Dermis microvascular lymphatic vessel endothelial cell (primary cell): ENCODE data around the gene DLL1. TPM values are rescaled to one million over a fixed set of nuclear protein-coding genes. Genes with fewer than 3 reads are reported as not detected.
A peak's percentile ranks its signal among the peaks of the same experiment; 100 is the strongest.

Experiments used
- DNase-seq, 2 donors: peaks; one replicate each; pipeline versions ENCODE4 v3.0.0 to v3.0.0-alpha.2; 2010; ENCODE audit warnings: low read depth in 2 of 2
- total RNA-seq: library from RNA; depleted of rRNA; stranded (reverse); fragments of >200 nt; gene quantifications from 2 replicates; pipeline ENCODE4 v1.2.1, GENCODE V29; 2014

DLL1 gene
- total RNA-seq, 1 donor from 2014 or later: 2.6 TPM

DNA sequence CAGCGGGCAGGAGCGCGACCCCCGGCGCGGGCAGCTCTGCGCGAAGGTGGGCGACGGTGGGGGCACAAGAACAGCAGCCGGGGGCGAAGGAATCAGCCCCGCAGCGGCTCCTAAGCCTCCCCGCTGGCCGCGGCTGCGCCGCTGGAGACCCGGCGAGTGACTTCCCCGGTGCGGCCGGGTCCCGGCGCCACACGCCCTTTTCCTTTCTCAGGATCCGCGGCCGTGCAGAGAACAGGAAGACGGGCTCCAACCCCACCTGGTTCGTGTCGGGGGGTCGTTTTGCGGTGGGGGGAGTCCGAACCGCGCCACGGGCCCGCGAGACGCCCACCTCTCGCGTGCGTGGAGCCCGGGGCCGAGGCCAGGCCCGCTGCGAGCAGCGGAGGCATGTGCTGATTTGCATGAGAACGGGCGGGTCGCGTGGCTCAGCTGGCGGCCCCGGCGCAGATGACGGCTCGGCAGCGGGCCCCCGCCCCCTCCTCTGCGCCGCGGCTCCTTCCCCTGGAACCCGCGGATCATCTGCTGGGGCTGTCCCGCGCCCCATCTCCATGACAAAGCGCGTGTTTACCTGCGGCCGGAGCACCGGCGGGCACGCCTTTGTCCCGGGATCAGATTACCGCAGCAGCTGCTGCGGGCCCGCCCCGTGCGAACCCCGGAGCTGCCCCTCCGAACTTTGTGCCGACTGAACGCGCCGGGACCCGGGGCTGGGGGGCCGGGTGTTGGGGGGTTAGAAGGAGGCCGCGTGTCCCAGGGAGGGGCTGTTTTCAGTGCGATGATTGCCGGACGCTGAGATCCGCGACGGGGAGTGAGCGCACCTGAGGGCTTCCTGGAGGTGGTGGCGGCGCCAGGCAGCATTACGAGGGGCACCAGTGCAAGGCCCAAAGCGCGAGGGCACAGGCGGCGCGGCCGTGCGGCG lies 4.9 kb upstream of the DLL1 start:
- DNase-seq: peak in 1 of 2 donors; percentile 31

DNA sequence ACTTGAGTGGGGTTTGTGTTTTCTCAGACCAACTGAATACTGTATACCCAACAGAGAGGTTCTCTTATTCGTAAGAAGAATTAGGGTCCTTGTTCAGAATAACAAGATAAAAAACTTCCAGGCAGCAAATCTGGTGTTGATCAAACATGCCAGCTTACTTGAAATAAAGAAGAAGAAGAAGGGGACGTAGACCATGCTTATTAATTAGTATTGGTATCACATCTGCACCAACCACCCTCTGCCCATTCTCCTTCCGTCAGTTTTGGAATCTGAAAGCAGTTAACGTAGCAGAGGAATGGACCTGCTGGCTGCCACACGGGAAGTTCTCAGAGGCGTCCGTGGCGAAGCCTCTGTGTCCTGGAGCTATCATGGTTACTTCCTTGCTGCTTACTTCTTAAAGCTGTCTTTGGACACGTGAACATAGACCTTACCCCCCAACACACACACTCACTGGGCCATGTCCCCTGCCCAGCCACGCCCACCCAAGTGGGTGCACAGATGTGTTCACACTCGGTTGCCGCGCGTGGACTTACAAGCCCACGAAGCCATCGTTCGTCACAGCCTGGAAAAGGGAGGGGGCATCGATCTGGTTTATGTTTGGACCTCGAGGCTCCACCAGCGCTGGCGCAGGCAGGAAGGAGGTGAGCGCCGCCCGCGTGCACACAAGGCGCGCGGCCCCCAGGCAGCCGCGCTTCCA lies 4.1 kb upstream of the DLL1 start:
- DNase-seq: no peak

DNA sequence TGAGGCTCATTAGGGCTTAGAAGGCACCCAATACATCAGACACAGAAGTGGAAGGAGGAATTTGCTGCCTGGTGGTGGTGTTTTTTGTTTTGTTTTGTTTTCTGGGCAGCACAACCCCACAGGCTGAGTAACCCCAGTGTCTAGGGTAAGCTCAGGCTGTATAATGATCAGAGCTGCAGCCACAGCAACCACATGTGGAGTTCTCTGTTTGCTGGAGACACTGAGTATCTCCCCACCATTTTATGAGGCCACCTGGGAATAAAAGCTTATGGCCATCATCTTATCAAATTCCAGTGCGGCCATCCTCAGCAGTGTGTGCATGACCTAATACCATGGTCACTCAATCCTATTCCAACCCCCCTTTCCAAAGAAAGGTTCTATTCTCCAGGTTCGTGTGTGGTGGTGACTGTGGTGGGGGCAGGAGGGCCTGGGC lies 3.4 kb upstream of the DLL1 start:
- no peak for DNase-seq

DNA sequence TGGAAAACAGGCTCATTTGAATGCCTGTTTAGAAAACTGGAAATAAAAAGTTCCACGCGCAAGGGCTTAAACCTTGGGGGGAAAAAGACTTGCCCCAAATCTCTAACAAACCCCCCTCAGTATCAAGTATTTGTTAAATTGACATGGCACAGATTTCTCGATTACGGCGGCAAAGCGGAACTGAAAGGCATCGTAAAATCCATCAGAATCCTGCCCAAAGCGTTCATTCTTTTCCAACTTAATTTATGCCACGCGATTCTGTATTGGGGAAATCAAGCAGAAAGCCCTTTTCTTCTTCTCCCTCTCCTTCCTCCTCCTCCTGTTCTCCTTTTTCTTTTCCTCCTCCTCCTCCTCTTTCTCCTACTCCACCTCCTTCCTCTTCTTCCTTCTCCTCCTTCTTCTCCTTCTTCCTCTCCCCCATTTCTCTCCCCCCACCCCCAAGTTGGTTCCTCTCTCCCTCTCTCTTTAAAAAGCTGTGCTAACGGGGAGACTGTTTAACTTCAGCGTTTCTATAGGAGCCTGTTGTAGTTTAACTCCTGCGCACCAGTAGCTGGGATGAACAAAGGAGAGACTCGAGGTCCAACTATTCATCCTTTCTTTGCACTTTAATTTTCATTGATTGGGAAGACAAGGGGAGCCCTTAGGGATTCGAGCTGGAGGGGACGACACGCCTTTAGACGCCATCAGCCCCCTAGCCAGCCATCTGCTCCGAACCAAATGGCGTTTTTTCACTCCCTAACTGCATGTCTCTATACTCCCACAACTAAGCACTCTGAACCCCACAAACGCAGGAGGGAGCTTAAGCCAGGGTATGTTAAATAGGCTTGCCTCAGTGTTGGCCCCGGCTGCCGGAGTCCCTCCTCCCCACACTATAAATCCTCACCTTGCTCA lies 2.7 kb upstream of the DLL1 start:
- DNase-seq: no peak

DNA sequence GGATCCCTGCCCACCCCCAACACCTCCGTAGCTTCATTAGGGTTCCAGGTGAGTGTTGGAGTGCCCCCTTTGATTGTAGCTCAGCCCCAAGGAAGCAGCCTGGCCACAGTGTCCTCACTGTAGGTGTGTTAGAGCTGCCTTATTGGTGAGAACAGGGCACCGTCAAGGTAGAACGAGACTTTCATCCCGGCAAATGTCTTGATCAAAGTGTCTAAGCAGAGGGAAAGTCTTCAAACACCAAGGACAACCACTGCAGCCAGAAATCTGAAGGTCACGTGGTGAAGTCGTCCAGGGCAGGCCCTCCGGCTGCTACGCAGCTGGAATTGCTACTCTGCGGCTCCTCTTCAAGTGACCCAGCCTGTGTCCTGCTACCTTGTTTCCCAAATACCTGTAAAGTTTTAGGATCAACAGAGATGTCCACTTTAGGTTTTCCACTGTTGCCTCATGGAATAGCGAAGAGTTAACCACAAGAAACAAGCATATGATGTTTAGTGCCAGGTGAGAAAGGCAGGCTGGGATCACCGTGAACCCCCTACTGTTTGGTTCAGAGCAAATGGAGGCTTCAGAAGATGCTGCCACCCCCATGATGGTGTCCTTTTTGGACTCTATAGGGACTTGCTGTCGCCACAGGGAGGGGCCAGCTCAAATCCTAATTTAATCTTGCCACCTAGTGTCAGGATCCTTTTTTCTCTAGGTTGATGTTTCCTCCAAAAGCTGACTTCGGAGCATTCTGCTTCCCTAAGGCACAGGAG lies 1.7 kb upstream of the DLL1 start:
- DNase-seq: no peak

DNA sequence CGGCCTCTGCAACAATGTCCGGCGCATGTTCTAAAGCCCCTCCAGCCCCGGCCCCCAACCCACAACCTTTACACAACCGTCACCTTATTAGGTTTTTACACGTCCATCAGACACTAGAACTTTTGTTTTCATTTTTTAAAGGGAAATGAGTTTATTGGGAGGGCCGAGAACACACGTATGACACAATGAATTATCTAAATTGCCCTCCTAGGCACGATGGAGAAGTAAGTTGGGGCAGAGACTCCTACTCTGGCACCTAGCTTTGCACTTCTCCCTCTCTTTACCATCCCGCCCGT lies 1.2 kb upstream of the DLL1 start:
- no peak for DNase-seq

DNA sequence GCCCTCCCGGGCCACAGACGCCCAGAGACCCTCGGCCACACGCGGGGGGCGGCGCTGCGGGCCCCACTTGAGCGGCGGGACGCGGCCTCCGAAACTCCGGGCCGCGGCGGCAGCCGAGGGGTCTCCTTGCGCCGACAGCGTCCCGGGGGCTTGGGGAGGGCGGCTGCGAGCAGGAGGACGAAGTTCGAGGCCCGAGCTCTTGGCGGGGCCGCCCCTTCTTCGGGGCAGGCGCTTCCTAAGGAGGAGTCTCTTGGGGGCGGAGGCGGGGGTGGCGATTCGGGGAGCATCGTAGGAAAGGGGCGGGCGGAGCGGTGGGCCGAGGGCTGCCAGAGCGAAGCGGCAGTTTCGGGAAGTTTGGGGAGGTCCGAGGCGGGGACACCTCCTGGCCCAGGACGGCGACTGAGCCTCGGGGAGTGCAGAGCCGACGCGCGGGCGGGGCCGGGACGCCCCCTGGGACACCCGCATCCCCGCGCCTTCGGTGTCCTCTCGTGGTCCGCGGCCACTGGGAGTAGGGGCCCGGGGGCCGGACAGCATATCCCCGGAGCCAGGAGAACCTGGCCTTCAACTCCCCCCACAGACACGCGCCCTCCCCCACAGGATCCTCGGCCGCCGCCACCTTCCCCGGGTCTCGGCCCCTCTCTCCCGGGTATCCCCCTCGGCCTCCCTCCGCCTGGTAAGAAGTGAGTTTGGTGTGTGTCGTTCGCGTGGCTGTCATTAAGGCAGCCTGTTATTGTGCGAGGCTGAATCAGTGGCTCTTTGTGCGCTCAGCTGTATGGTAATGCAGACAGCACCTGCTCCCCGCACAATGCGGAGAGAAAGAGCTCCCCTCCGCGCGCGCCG lies 613 bp upstream of the DLL1 start:
- peak; percentile 55 to 58 for DNase-seq

DNA sequence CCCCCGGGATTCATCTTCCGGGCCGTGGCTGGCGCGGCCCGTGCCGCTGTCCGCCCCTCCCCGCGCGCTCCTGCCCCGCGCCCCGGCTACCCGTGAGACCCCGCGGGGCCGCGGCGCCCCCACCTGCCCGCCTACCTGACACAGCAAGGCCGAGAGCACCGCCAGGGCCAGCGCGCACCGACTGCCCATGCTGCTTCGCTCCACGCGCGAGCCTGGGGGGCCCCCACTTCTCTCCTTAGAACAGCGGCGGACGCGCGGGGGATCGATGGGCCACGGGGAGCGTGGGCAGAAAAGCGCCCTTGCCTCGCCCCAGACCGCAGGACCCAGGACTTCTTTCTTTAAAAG lies 955 bp downstream of the DLL1 start:
- DNase-seq: no peak

DNA sequence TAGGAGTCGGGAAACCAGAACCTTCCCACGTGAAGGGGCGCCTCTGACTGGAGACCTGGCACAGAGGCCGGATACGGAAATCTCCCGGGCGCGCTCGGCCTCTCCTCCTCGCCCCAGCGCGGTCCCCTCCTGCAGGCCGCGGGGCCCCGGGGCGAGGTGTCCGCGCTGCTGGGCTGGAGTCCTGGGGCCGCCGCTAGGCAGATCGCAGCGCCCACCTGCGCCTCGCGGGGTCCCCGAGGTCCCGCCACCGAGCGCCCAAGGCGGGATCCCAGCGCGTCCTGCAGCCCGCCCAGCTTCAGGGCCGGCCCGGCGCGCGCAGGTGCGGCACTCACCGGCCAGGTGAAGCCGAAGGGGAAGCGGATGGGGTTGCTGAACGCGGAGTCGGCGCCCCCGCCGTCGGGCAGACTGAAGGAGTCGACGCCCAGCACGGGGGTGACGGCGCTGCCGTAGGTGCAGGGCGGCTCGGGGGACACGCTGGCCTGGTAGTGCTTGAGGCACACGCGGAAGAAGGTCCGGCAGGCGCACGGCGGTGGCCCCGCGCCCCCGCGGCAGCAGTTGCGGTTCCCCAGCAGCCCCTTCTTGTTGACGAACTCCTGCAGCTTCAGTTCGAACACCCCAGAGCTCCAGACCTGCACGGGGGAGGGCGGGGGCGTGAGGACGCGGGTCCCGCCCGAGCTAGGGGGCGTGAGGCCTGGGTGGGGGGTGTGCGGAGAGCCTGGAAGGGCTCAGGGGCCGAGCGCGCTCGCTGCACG lies 1.5 kb downstream of the DLL1 start:
- DNase-seq: peak in 1 of 2 donors; percentile 31

DNA sequence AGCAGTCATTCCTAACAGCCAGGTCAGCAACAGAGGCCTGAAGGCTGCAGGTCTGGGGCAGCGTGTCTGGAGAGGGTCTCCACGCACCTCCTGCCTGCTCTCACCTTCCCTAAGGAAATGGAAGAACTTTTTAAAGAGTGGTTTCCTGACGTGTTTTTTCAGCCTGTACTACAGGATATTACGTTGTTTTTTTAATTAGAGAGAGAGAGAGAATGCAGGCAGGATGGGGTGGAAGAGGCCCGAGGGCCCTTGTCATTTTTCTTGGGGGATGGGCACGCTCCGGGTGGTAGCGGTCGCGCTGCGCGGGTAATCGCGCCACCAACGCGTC lies 2.1 kb downstream of the DLL1 start:
- no peak for DNase-seq

DNA sequence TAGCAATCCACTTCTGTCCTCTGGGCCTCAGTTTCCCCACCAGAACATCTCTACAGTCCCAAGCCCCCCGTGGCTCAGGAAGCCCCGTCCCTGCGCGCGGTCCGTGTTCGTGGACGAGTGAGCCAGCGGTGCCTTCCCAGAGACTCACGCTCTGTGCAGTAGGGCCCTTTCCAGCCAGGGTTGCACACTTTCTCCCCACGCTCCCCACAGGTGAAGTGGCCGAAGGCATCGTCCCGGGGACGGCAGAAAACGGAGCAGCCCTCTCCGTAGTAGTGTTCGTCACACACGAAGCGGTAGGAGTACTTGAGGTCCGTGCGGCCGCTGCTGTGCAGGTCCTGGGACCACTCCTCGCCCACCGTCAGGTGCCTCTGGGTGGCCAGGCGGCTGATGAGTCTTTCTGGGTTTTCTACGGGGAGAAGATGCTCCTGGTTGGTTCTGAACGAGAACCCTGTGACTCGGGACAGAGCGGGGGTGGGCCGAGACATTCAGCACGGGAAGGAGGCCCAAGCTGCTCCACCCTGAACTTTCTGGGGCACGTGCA lies 2.7 kb downstream of the DLL1 start:
- no peak for DNase-seq

DNA sequence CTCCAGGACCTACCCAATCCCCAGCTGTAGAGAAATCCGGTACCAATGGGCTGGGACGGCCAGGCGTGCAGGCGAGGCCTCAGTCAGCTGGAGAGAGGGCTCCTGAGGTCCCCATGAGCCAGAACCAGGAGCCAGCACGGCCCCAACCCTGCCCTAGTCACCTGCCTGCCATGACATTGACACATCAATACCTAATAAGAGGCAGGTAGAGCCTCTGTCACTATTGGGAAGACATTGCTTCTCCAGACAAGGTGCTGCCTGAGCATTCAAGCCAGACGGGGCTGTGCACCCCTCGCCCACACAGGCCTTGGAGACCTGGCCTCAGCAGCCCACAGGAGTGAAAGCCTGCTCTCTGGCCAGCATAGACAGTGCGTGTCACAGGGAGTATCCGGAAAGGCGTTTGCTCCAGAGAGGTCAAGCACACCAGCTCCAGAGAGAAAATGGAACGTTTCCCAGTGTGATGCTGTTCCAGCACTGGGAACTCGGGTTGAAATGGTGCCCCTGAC lies 3.5 kb downstream of the DLL1 start:
- DNase-seq: peak in 1 of 2 donors; percentile 65

DNA sequence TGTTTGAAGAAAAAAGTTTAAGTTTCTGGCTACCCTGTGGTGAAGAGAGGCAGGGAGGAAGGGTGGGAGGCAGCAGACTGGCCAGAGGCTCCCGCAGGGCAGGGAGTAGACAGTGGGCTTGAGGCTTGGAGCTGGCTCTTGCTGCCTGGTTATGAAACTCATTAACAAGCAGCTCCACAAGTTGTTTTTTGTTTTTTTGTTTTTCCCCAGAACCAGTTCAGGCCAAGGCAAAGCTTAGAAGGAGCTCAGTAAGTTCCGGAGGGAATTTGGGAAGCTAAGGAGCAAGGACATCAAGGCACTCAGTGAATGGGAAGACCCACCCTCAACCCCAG lies 4.0 kb downstream of the DLL1 start:
- no peak for DNase-seq

DNA sequence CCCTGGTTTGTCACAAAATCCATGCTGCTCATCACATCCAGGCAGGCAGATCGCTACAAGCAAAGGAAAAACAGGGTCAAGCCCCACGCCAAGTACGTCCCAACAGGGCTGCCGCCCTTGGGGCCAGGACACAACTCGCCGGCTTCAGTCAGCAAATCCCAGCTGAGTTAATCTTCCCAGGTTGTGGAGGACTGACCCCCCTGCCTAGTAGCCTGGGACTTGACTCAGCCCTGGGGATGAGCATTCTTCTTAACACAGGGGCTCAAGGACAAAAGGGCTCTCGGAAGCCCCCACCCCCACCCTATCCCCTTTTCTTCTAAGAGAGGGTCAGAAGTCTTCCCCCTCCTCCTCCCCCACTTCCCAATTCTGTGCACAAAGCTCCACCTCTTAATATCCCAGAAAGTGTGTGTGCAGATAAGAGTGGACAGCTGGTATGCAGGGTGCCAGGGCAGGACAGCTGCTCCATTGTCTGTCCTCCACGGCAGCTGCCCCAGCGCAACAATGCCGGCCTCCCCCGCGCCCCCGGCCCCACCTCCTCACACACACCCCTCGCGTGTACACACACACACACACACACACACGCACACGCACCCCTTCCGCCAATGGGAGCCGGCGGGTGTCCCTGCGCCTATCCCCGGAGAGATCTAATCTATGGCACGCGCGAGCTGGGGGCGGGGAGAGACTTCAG lies 4.5 kb downstream of the DLL1 start:
- no peak for DNase-seq

DNA sequence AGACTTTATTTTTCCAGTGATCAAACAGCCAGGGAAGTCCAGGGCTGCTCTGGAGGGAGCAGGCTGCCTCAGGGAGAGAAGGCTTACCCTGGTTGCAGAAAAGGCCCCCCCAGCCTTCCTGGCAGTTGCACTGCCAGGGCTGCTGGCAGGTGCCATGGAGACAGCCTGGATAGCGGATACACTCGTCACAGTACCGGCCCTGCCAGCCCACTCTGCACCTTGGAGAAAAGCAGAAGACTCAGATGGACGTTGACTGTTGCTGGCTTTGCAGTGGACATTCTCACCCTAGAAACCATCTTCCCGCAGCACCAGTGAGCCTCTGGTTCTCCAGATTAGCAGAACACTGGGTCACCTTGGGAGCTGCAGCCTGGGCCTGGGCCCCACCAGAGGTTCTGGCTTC lies 5.4 kb downstream of the DLL1 start:
- no peak for DNase-seq

DNA sequence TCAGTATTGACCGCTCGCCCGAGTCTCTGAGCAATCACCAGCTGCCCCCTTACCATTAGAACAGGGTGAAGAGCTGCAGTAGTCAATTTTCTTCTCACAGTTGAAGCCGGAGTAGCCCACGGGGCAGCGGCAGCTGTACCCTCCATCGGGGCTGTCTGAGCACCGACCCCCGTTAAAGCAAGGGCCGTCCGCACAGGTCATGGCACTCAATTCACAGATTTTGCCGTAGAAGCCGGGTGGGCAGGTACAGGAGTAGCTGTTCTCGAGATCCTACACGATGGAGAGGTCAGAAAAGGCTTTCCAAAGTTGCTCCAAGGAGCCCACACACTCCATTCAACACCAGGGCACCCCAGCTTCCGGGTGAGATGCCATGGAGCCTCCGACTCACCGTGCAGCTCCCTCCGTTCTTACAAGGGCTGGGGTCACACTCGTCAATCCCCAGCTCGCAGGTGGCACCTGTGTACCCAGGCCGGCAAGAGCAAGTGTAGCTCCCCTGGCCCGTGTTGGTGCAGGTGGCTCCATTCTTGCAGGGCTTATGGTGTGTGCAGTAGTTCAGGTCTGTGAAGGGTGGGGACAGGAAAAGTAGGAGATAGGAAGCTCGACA lies 5.9 kb downstream of the DLL1 start:
- no peak for DNase-seq

DNA sequence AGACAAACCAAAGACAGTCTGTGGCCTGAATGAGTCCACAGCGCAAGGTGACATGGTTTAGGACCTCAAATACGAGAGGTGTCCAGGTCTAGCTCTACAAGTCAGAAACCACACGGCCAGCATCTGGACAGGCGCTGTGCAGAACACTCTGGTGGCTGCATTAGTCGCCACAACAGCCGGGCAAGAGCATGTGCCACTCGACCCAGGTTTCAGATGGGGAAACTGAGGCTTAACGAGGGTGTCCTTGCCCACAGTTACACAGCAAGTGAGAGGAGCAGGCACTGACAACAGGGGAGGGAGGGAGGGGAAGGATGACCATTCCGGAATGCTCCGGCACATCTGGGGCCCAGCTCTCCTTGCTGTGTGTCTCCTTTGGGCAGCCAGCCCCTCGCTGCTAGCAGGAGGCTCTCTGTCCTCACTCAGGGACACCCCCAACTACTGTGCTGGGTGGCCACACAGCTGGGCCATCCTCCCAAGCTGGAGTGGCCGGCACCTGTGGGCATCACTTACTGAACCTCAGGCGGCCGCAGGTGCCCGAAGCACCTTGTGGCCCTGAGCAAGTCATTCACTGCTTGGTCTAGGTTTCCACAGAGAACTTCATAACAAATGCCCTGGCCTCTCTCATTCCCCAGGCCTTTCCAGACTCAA lies 6.6 kb downstream of the DLL1 start:
- no peak for DNase-seq
